CD4-positive, CD25-positive, alpha-beta regulatory T cell (primary cell): Measurements from ENCODE around the gene INPP4B. TPM values are rescaled to one million over a fixed set of nuclear protein-coding genes. Genes with fewer than 3 reads are reported as not detected.

ENCODE experiments used
- ATAC-seq, 2 donors: fragments of 150-1000 bp; cut with Tn5 transposase; one replicate each; pipeline ENCODE4 v1.10.0; 2021; ENCODE audit warnings: low read depth in 2 of 2, moderate number of reproducible peaks in 2 of 2, moderate library complexity in 1 of 2
- DNase-seq, 3 donors: peaks; one replicate each; pipeline versions ENCODE4 v3.0.0 to v3.0.0-alpha.2; 2012 to 2022; ENCODE audit warnings: mixed read lengths in 1 of 3
- H3K27ac ChIP-seq: one replicate; pipeline ENCODE4 v1.7.0; 2013; ENCODE audit warnings: mild to moderate bottlenecking, low read length; ENCODE audit not compliant: insufficient read depth, poor library complexity, severe bottlenecking
- H3K27me3 ChIP-seq: one replicate; pipeline ENCODE4 v1.7.0; 2013; ENCODE audit warnings: low read length; ENCODE audit not compliant: control insufficient read depth, insufficient read depth
- H3K36me3 ChIP-seq: one replicate; pipeline ENCODE4 v1.7.0; 2013; ENCODE audit warnings: mild to moderate bottlenecking, low read length, moderate library complexity; ENCODE audit not compliant: control insufficient read depth, insufficient read depth
- H3K4me1 ChIP-seq: 2 replicates; pipeline ENCODE4 v1.7.0; 2013; ENCODE audit warnings: mild to moderate bottlenecking, low read length; ENCODE audit not compliant: insufficient read depth, control insufficient read depth, poor library complexity, severe bottlenecking
- H3K4me3 ChIP-seq: one replicate; pipeline ENCODE4 v1.7.0; 2013; ENCODE audit warnings: low read depth, mild to moderate bottlenecking, low read length, moderate library complexity
- H3K9me3 ChIP-seq, 2 experiments: 1 replicate in 1 of 2; 2 replicates in 1 of 2; pipeline ENCODE4 v1.7.0; 2013; ENCODE audit warnings: low read length in 2 of 2, mild to moderate bottlenecking in 1 of 2, moderate library complexity in 1 of 2; ENCODE audit not compliant: control insufficient read depth in 2 of 2
- H3K27ac Mint-ChIP-seq, 3 donors: one replicate each; pipeline ENCODE4 v1.8.0; 2020 to 2022; ENCODE audit warnings: mild to moderate bottlenecking in 3 of 3, mixed read lengths in 3 of 3, moderate library complexity in 2 of 3
- H3K27me3 Mint-ChIP-seq: one replicate; pipeline ENCODE4 v1.8.0; 2022; ENCODE audit warnings: mild to moderate bottlenecking, mixed read lengths
- H3K36me3 Mint-ChIP-seq: one replicate; pipeline ENCODE4 v1.8.0; 2020; ENCODE audit warnings: mixed read lengths
- H3K4me1 Mint-ChIP-seq, 4 donors: one replicate each; pipeline ENCODE4 v1.8.0; 2020 to 2022; ENCODE audit warnings: mixed read lengths in 4 of 4, mild to moderate bottlenecking in 1 of 4
- H3K4me3 Mint-ChIP-seq, 4 donors: one replicate each; pipeline ENCODE4 v1.8.0; 2020 to 2022; ENCODE audit warnings: mild to moderate bottlenecking in 4 of 4, mixed read lengths in 4 of 4, moderate library complexity in 3 of 4
- H3K9me3 Mint-ChIP-seq, 7 donors: one replicate each; pipeline ENCODE4 v1.8.0; 2020 to 2022; ENCODE audit warnings: mixed read lengths in 7 of 7, mild to moderate bottlenecking in 3 of 7, moderate library complexity in 2 of 7
- polyA plus RNA-seq, 4 donors: library from polyadenylated mRNA; unstranded; fragments of 300-500 nt; fragmentation: Illumina TruSeq; gene quantifications; one replicate each; pipeline ENCODE4 v1.2.3, GENCODE V29; 2021
- total RNA-seq: library from RNA; stranded (reverse); gene quantifications from one replicate; pipeline ENCODE4 v1.2.3, GENCODE V29; 2022

The INPP4B gene
- 89.4 TPM for total RNA-seq
- 10 to 100 TPM; 37.6 to 62.7 (median 42.6) TPM for polyA plus RNA-seq

DNA sequence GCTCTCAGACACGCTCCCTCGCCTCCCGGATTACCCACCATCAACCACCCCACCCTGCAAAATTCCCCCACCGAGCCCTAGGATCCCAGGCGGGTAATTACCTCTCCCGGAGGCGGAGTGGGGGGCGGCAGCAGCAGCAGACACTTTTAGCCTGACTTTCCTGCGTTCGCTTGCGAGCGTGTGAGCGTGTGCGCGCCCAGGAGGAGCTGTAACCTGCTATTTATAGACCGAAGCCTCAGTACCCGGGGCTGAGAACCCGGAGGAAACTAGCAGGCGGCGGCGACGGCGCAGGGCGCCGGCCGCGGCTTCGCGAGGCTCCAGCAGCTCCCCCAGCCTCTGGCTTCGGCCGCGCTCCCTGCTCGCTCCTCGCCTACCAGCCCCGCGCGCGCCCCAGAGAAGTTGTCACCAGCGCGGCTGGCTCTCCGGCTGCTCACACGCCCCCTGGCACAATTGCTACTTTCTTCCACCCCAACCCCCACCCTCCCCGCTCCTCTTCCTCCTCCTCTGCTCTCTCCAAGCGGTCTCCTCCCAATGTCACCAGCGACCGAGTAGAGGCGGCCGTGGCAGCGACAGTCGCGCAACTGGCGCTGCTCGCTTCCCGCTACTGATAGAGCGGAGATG is at the start of gene INPP4B:
Gene INPP4B (minus strand): TSS at position 194 of the 621 bp plus-strand sequence.
- peak; percentile 9 to 77 (median 48) for DNase-seq
- peaks cover 62% of the 10 kb centered on the region for H3K27me3 Mint-ChIP-seq
- Histone ChIP-seq H3K4me1 (peaks cover 21% of the 10 kb centered on the region), H3K36me3 (no peaks in the 10 kb centered on the region), H3K4me3 (peak within 1 kb of the TSS; percentile 75), H3K27ac (no peak within 1 kb of the TSS), H3K27me3 (peaks cover 14% of the 10 kb centered on the region), H3K9me3 (no peaks in the 10 kb centered on the region)
- no peaks in the 10 kb centered on the region for H3K36me3 Mint-ChIP-seq
- peaks cover 0 to 26% (median 13%) of the 10 kb centered on the region in 4 donors for H3K4me1 Mint-ChIP-seq
- no peaks in the 10 kb centered on the region for H3K9me3 Mint-ChIP-seq
- peak; percentile 57 for ATAC-seq
- peak within 1 kb of the TSS; percentile 70 to 92 (median 90) for H3K4me3 Mint-ChIP-seq
- peak within 1 kb of the TSS in 2 of 3 donors; percentile 45 to 79 for H3K27ac Mint-ChIP-seq

DNA sequence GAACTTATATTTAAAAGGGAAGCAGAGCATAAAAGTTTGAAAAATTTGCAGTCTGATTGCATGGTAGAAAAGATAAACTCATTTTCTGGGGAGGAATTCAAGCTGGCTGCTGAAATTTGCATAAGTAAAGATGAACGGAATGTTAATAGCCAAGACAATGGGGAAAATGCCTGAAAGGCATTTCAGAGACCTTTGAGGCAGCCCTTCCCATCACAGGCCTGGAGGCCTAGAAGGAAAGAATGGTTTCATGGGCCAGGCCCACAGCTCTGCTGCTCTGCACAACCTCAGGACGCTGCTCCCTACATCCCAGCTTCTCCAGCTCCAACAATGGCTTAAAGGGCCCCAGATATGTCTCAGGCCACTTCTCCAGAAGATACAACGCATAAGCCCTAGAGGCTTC is 46.9 kb upstream of the INPP4B start:
- H3K27me3 ChIP-seq, result no peaks in the 10 kb centered on the region
- Mint-ChIP-seq H3K4me1 (no peaks in the 10 kb centered on the region), H3K36me3 (no peaks in the 10 kb centered on the region), H3K27ac (no peak overlapping the region), H3K27me3 (peaks cover 17% of the 10 kb centered on the region), H3K9me3 (peaks cover 0 to 21% (median 6%) of the 10 kb centered on the region in 7 donors), H3K4me3 (peak overlapping the region in 1 of 4 donors; percentile 59)
- no peaks in the 10 kb centered on the region for H3K4me1 ChIP-seq
- DNase-seq (no peak), ATAC-seq (no peak)
- H3K4me3 ChIP-seq, result no peak overlapping the region
- H3K9me3 ChIP-seq, result peaks cover 0 to 2% of the 10 kb centered on the region in 2 experiments
- H3K36me3 ChIP-seq, result no peaks in the 10 kb centered on the region
- no peak overlapping the region for H3K27ac ChIP-seq

DNA sequence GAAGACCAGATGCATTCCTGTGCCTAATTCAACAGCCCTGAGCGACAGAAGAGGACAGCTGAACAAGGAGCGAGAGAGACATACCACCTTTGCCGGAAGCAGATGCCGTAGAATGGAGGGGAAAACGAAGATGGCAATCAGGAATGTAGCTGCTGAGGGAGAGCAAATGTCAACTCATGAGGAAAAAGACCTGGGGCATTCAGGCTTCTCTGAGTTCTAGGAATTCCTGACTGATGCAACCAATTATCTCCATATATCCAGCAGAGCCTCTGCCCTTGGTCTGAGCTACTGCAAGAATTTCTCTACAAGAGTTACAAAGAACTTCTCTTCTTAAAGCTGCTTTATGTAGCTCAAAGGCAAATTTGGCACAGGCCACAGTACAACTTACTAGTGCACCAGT is 40.5 kb upstream of the INPP4B start:
- Histone ChIP-seq H3K4me1 (no peaks in the 10 kb centered on the region), H3K27me3 (peaks cover 3% of the 10 kb centered on the region), H3K27ac (no peak overlapping the region), H3K4me3 (no peak overlapping the region), H3K36me3 (no peaks in the 10 kb centered on the region), H3K9me3 (no peaks in the 10 kb centered on the region)
- H3K36me3 Mint-ChIP-seq, result no peaks in the 10 kb centered on the region
- no peak overlapping the region for H3K27ac Mint-ChIP-seq
- H3K9me3 Mint-ChIP-seq, result no peaks in the 10 kb centered on the region
- DNase-seq (no peak), ATAC-seq (no peak)
- H3K4me1 Mint-ChIP-seq, result no peaks in the 10 kb centered on the region
- no peak overlapping the region for H3K4me3 Mint-ChIP-seq
- peaks cover 5% of the 10 kb centered on the region for H3K27me3 Mint-ChIP-seq

DNA sequence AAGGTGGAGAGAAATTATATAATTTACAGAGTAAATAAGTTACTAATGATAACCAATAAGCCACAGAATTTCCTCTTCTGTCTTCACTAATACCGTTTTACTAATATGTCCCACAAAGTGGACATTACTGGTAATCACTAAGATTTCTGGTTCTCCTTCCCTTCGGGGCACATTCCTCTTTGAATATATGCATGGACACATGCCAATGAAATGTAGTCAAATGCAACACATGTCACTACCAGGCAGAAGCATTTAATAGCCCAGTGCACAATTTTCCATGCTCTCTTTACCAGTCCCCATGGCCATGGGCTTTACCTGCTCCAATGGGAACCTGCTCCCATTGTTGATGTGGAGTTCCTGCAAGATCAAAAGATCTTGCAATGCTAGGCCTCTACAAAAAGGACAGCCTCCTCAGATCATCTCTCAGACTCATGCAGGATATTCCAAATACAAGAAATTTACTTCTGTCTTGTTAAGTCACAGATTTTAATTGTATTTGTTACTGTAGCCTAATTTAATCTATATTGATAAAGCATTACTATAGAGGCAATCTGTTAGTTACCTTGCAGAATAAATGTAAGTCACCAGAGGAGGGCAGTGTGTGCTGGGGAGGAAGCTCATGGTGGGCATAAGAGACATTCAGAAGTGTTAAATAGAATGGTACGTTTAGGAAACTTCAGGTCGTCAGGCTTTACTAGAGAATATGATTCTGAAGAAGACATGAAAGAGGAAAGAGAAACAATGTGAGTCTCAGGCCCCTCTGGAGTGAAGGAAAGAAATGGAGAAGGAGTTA is 37.1 kb upstream of the INPP4B start:
- Mint-ChIP-seq H3K27me3 (no peaks in the 10 kb centered on the region), H3K4me1 (no peaks in the 10 kb centered on the region), H3K4me3 (no peak overlapping the region), H3K27ac (no peak overlapping the region), H3K9me3 (no peaks in the 10 kb centered on the region), H3K36me3 (no peaks in the 10 kb centered on the region)
- ATAC-seq, result no peak
- DNase-seq, result peak in 1 of 3 donors; percentile 2
- no peak overlapping the region for H3K27ac ChIP-seq
- no peaks in the 10 kb centered on the region for H3K36me3 ChIP-seq
- no peak overlapping the region for H3K4me3 ChIP-seq
- H3K27me3 ChIP-seq, result peaks cover 3% of the 10 kb centered on the region
- H3K9me3 ChIP-seq, result no peaks in the 10 kb centered on the region
- no peaks in the 10 kb centered on the region for H3K4me1 ChIP-seq

DNA sequence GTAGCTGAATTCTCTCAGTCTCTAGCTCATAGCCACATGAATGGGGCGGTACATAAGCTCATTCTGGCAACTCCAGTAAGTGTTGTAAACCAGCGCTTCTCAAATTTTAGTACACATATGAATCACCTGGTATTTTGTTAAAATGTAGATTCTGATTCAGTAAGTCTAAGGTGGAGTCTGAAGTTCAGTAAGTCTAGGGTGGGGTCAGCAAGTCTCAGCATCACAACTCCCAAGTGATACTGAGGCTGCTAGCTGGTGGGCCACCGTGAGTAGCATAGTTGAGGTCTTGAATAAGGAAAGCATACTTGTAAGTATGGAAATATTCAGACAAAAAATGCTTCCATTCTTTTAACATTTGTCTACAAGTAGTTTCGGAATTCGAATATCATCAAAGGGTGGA is 36.1 kb upstream of the INPP4B start:
- H3K4me1 Mint-ChIP-seq, result no peaks in the 10 kb centered on the region
- Histone ChIP-seq H3K36me3 (no peaks in the 10 kb centered on the region), H3K9me3 (no peaks in the 10 kb centered on the region), H3K27ac (no peak overlapping the region), H3K4me1 (no peaks in the 10 kb centered on the region), H3K27me3 (peaks cover 3% of the 10 kb centered on the region), H3K4me3 (no peak overlapping the region)
- H3K27ac Mint-ChIP-seq, result no peak overlapping the region
- DNase-seq, result no peak
- no peaks in the 10 kb centered on the region for H3K27me3 Mint-ChIP-seq
- ATAC-seq, result no peak
- H3K4me3 Mint-ChIP-seq, result no peak overlapping the region
- no peaks in the 10 kb centered on the region for H3K36me3 Mint-ChIP-seq
- peaks cover 0 to 2% (median 0%) of the 10 kb centered on the region in 7 donors for H3K9me3 Mint-ChIP-seq

DNA sequence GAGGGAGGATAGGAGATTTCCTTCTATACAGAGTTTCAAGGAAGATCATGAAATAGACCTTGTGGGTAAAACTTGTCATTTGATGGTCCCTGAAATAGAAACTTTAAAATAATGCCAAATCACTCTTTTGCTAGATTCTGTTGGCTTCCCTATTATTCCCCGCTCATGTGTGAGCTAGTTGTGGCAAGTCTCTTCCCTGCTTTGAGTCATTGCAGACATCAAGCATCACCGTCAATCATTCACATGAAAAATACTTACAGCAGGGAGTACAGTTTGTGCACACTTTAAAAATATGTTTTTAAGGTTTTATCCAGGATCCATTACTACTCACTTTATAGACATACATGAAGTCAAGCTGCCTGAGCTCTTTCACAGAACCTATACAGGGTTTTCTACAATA is 35.2 kb upstream of the INPP4B start:
- H3K4me1 Mint-ChIP-seq, result no peaks in the 10 kb centered on the region
- no peaks in the 10 kb centered on the region for H3K27me3 Mint-ChIP-seq

DNA sequence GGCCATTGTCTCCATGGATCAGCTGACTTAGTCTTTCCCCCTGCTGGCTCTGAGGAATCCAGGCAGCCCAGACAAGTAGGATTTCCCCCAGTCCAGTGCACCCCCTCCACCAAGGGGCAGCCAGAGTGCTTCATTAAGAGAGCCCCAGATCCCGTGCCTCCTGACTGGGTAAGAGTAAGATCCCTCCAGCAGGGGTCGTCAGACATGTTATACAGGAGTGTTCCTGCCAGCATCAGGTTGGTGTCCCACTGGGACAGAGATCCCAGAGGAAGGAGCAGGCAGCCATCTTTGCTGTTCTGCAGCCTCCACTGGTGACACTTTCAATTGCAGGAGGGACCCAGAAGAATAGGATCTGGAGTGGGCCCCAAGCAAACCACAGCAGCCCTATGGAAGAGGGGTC is 29.0 kb upstream of the INPP4B start:
- no peak overlapping the region for H3K27ac Mint-ChIP-seq
- no peaks in the 10 kb centered on the region for H3K4me1 ChIP-seq
- H3K27me3 Mint-ChIP-seq, result no peaks in the 10 kb centered on the region
- no peaks in the 10 kb centered on the region for H3K36me3 ChIP-seq
- no peaks in the 10 kb centered on the region for H3K27me3 ChIP-seq
- H3K27ac ChIP-seq, result no peak overlapping the region
- H3K36me3 Mint-ChIP-seq, result no peaks in the 10 kb centered on the region
- peaks cover 0 to 3% (median 0%) of the 10 kb centered on the region in 7 donors for H3K9me3 Mint-ChIP-seq
- no peak for DNase-seq
- H3K4me1 Mint-ChIP-seq, result no peaks in the 10 kb centered on the region
- no peak for ATAC-seq
- H3K4me3 Mint-ChIP-seq, result no peak overlapping the region
- no peaks in the 10 kb centered on the region for H3K9me3 ChIP-seq
- H3K4me3 ChIP-seq, result no peak overlapping the region

More for the DNA sequence above, 35.2 kb upstream of the INPP4B start:
- Mint-ChIP-seq H3K36me3 (no peaks in the 10 kb centered on the region), H3K9me3 (peaks cover 0 to 2% (median 0%) of the 10 kb centered on the region in 7 donors), H3K4me3 (no peak overlapping the region), H3K27ac (no peak overlapping the region)
- H3K27ac ChIP-seq, result no peak overlapping the region
- peaks cover 3% of the 10 kb centered on the region for H3K27me3 ChIP-seq
- no peak for ATAC-seq
- H3K36me3 ChIP-seq, result no peaks in the 10 kb centered on the region
- DNase-seq, result no peak
- H3K4me1 ChIP-seq, result no peaks in the 10 kb centered on the region
- no peaks in the 10 kb centered on the region for H3K9me3 ChIP-seq
- no peak overlapping the region for H3K4me3 ChIP-seq
